ENCODE results near the gene PPP5C.
A peak's percentile ranks its signal among the peaks of the same experiment; 100 is the strongest.
"Not testable (repeated sequence)": the region's sequence is repeated elsewhere in the genome, so short reads cannot be mapped to it uniquely, and the experiment has no call there.

The PPP5C gene

DNA sequence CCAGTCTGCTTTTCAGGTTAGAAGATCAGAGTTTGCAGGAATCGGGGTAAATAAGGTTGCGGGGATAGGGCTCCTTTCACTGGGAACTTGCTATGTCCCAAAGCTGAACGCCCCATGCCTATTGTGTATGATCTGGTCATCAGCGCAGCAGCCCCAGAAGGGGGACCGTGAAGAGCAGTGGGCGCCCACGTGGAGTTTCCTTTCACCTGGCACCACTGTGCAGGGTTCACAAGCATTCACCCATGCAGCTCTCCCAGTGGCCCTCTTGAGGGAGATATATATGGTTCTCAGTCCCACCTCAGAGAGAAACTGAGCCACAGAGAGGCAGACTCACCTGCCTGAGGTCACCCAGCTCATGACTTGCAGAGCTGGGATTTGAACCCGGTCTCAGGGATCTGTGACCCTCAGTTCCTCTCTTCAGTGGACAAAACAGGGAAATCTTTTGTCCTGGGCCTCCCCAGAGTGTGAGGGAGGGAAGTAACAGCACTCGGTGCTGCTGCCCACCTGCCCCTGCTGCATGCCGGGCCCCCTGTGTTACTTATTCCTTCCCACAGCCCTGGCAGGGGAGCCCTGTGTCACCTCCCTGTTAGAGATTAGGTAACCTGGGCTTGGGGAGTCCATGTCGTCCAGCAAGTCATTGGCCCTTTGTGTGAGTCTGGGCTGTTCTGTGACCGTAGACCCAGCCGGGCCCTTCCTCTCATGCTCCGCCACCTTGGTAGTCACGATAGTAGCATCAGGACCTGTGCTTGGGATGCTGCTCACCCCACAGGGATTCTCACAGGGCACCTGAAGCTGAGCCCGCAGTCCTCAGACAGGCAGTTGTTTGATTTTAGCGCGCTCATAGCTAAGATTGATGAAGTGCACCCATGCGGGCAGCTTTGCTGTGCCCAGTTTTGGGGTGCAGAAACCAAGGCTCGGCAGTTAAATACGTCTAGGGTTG lies 27.9 kb downstream of the PPP5C start:
- Histone ChIP-seq H3K23ac (ENCODE audit: low read length) (no peak overlapping the region), H3K18ac (ENCODE audit: low read length) (peak overlapping the region; percentile 53), H3K14ac (ENCODE audit: low read length) (peak overlapping the region; percentile 34), H2AK5ac (ENCODE audit: low read length) (peak overlapping the region; percentile 90), H2AFZ (ENCODE audit: insufficient read depth, low read length, poor library complexity) (no peak overlapping the region), H4K12ac (ENCODE audit: low read depth, low read length) (peak overlapping the region; percentile 3), H3K9ac (ENCODE audit: low read length) (no peak overlapping the region), H2BK5ac (ENCODE audit: low read depth, low read length, poor library complexity) (peak overlapping the region; percentile 23), H3K36me3 (ENCODE audit: control insufficient read depth in 1 of 2, insufficient read depth in 2 of 2, low read length in 2 of 2) (peaks cover 15 to 31% of the 10 kb centered on the region in 2 experiments), H3K4me3 (ENCODE audit: low read depth, low read length) (no peak overlapping the region), H2BK12ac (ENCODE audit: low read length) (peak overlapping the region; percentile 34), H3K27ac (ENCODE audit: low read depth, low read length) (no peak overlapping the region), H2BK120ac (ENCODE audit: insufficient read depth, low read length, poor library complexity) (peak overlapping the region; percentile 49), H3K27me3 (ENCODE audit: insufficient read depth, low read length) (no peaks in the 10 kb centered on the region), H4K91ac (ENCODE audit: low read depth, low read length) (peak overlapping the region; percentile 70), H3K4ac (ENCODE audit: low read depth, low read length) (peak overlapping the region; percentile 51), H3K79me1 (ENCODE audit: low read length) (peaks cover 21% of the 10 kb centered on the region), H3K4me2 (ENCODE audit: low read length) (no peak overlapping the region), H3K4me1 (ENCODE audit: control insufficient read depth in 1 of 2, insufficient read depth in 2 of 2, low read length in 2 of 2) (peaks cover 32 to 38% of the 10 kb centered on the region in 2 experiments), H3K79me2 (ENCODE audit: control insufficient read depth, insufficient read depth, low read length, poor library complexity) (peaks cover 11% of the 10 kb centered on the region), H3K9me3 (ENCODE audit: insufficient read depth, low read depth, low read length) (peaks cover 2% of the 10 kb centered on the region), H4K8ac (ENCODE audit: low read depth, low read length) (peak overlapping the region; percentile 31)
- WGBS (ENCODE audit: extremely low coverage, insufficient coverage, insufficient read length) = no CpG with 5 or more reads among the region's 21 CpGs
- DNase-seq = no peak

DNA sequence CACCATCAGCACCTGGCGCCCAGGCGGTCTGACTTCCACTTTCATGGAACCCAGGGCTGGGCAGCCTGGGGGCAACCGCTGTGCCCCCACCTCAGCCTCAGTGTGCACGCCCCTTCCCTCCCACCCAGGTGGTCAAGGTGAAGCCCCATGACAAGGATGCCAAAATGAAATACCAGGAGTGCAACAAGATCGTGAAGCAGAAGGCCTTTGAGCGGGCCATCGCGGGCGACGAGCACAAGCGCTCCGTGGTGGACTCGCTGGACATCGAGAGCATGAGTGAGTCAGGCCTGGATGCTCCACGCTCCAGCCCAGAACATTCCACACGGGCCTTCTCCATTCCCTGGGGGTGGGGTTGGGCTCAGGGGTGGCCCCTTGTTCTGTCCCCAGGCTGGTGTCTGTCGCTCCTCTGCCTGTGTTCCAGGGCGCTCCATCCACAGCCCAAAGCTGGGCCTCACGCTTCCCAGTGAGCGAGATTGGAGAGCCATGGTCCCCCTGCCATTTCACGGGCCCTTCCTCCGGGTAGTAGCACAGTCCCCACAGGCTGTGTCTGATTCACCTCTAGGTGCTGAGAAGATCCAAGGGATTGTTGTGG lies 28.7 kb downstream of the PPP5C start:
- H3K23ac ChIP-seq (ENCODE audit: low read length); H4K8ac ChIP-seq (ENCODE audit: low read depth, low read length); DNase-seq; H3K4me3 ChIP-seq (ENCODE audit: low read depth, low read length); H3K9ac ChIP-seq (ENCODE audit: low read length); H3K4me2 ChIP-seq (ENCODE audit: low read length); H3K18ac ChIP-seq (ENCODE audit: low read length); H4K91ac ChIP-seq (ENCODE audit: low read depth, low read length); H3K9me3 ChIP-seq (ENCODE audit: insufficient read depth, low read depth, low read length); H3K14ac ChIP-seq (ENCODE audit: low read length); H4K12ac ChIP-seq (ENCODE audit: low read depth, low read length); H3K79me2 ChIP-seq (ENCODE audit: control insufficient read depth, insufficient read depth, low read length, poor library complexity); H2AFZ ChIP-seq (ENCODE audit: insufficient read depth, low read length, poor library complexity); H3K4ac ChIP-seq (ENCODE audit: low read depth, low read length); H2BK12ac ChIP-seq (ENCODE audit: low read length); H2BK5ac ChIP-seq (ENCODE audit: low read depth, low read length, poor library complexity); H2BK120ac ChIP-seq (ENCODE audit: insufficient read depth, low read length, poor library complexity); H3K27me3 ChIP-seq (ENCODE audit: insufficient read depth, low read length); H2AK5ac ChIP-seq (ENCODE audit: low read length); H3K27ac ChIP-seq (ENCODE audit: low read depth, low read length): not testable (repeated sequence)
- Histone ChIP-seq H3K79me1 (ENCODE audit: low read length) (peaks cover 19% of the 10 kb centered on the region), H3K36me3 (ENCODE audit: control insufficient read depth in 1 of 2, insufficient read depth in 2 of 2, low read length in 2 of 2) (peaks cover 15 to 33% of the 10 kb centered on the region in 2 experiments), H3K4me1 (ENCODE audit: control insufficient read depth in 1 of 2, insufficient read depth in 2 of 2, low read length in 2 of 2) (peaks cover 29 to 34% of the 10 kb centered on the region in 2 experiments)
- WGBS (ENCODE audit: extremely low coverage, insufficient coverage, insufficient read length) = no CpG with 5 or more reads among the region's 22 CpGs

GRCh38 chr19:46376241-46377153 lies 29.6 kb downstream of the PPP5C start:
- H2AFZ ChIP-seq (ENCODE audit: insufficient read depth, low read length, poor library complexity) = no peak overlapping the region
- H3K36me3 ChIP-seq (ENCODE audit: control insufficient read depth in 1 of 2, insufficient read depth in 2 of 2, low read length in 2 of 2) = peaks cover 15 to 34% of the 10 kb centered on the region in 2 experiments
- H3K4ac ChIP-seq (ENCODE audit: low read depth, low read length) = no peak overlapping the region
- peaks cover 10% of the 10 kb centered on the region for H3K79me2 ChIP-seq (ENCODE audit: control insufficient read depth, insufficient read depth, low read length, poor library complexity)
- no peak overlapping the region for H3K4me2 ChIP-seq (ENCODE audit: low read length)
- H3K23ac ChIP-seq (ENCODE audit: low read length) = no peak overlapping the region
- peaks cover 19% of the 10 kb centered on the region for H3K79me1 ChIP-seq (ENCODE audit: low read length)
- no peak overlapping the region for H4K8ac ChIP-seq (ENCODE audit: low read depth, low read length)
- H3K14ac ChIP-seq (ENCODE audit: low read length) = no peak overlapping the region
- peaks cover 23 to 27% of the 10 kb centered on the region in 2 experiments for H3K4me1 ChIP-seq (ENCODE audit: control insufficient read depth in 1 of 2, insufficient read depth in 2 of 2, low read length in 2 of 2)
- no peaks in the 10 kb centered on the region for H3K27me3 ChIP-seq (ENCODE audit: insufficient read depth, low read length)
- H2BK120ac ChIP-seq (ENCODE audit: insufficient read depth, low read length, poor library complexity) = no peak overlapping the region
- peaks cover 2% of the 10 kb centered on the region for H3K9me3 ChIP-seq (ENCODE audit: insufficient read depth, low read depth, low read length)
- WGBS (ENCODE audit: extremely low coverage, insufficient coverage, insufficient read length) = no CpG with 5 or more reads among the region's 20 CpGs
- no peak overlapping the region for H3K4me3 ChIP-seq (ENCODE audit: low read depth, low read length)
- peak overlapping the region; percentile 9 for H3K9ac ChIP-seq (ENCODE audit: low read length)
- H2BK12ac ChIP-seq (ENCODE audit: low read length) = no peak overlapping the region
- no peak overlapping the region for H3K27ac ChIP-seq (ENCODE audit: low read depth, low read length)
- H4K12ac ChIP-seq (ENCODE audit: low read depth, low read length) = no peak overlapping the region
- H3K18ac ChIP-seq (ENCODE audit: low read length) = no peak overlapping the region
- no peak overlapping the region for H2BK5ac ChIP-seq (ENCODE audit: low read depth, low read length, poor library complexity)
- H4K91ac ChIP-seq (ENCODE audit: low read depth, low read length) = no peak overlapping the region
- no peak for DNase-seq
- no peak overlapping the region for H2AK5ac ChIP-seq (ENCODE audit: low read length)

DNA sequence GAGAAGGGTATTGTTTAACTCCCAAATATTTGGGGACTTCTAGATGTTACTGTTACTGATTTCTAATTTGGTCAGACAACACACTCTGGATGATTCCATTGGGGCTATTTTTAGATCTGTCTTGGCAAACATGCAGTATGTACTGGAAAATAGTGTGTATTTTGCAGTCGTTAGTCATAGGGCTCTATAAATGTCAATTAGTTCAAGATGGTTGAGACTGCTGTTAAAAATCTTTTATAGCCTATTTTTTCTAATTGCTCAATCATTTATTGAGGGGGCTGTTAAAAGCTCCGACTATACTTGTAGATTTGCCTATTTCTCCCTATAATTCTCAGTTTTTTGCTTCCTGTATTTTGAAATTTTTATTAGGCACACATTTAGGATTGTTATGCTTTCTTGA lies 31.4 kb downstream of the PPP5C start:
- Histone ChIP-seq H2AFZ (ENCODE audit: insufficient read depth, low read length, poor library complexity) (no peak overlapping the region), H3K79me1 (ENCODE audit: low read length) (peaks cover 11% of the 10 kb centered on the region), H4K12ac (ENCODE audit: low read depth, low read length) (no peak overlapping the region), H4K8ac (ENCODE audit: low read depth, low read length) (no peak overlapping the region), H4K91ac (ENCODE audit: low read depth, low read length) (no peak overlapping the region), H3K27me3 (ENCODE audit: insufficient read depth, low read length) (no peaks in the 10 kb centered on the region), H3K4ac (ENCODE audit: low read depth, low read length) (no peak overlapping the region), H2BK5ac (ENCODE audit: low read depth, low read length, poor library complexity) (no peak overlapping the region), H3K14ac (ENCODE audit: low read length) (no peak overlapping the region), H2BK12ac (ENCODE audit: low read length) (no peak overlapping the region), H3K23ac (ENCODE audit: low read length) (no peak overlapping the region), H3K79me2 (ENCODE audit: control insufficient read depth, insufficient read depth, low read length, poor library complexity) (peaks cover 5% of the 10 kb centered on the region), H3K9ac (ENCODE audit: low read length) (no peak overlapping the region), H3K18ac (ENCODE audit: low read length) (no peak overlapping the region), H3K4me3 (ENCODE audit: low read depth, low read length) (no peak overlapping the region), H3K27ac (ENCODE audit: low read depth, low read length) (no peak overlapping the region), H3K4me2 (ENCODE audit: low read length) (no peak overlapping the region), H3K36me3 (ENCODE audit: control insufficient read depth in 1 of 2, insufficient read depth in 2 of 2, low read length in 2 of 2) (peaks cover 22 to 44% of the 10 kb centered on the region in 2 experiments), H2BK120ac (ENCODE audit: insufficient read depth, low read length, poor library complexity) (no peak overlapping the region), H3K9me3 (ENCODE audit: insufficient read depth, low read depth, low read length) (peaks cover 2% of the 10 kb centered on the region), H2AK5ac (ENCODE audit: low read length) (no peak overlapping the region), H3K4me1 (ENCODE audit: control insufficient read depth in 1 of 2, insufficient read depth in 2 of 2, low read length in 2 of 2) (peaks cover 8 to 9% of the 10 kb centered on the region in 2 experiments)
- no peak for DNase-seq
- no CpG with 5 or more reads among the region's 2 CpGs for WGBS (ENCODE audit: extremely low coverage, insufficient coverage, insufficient read length)
